GM12878 (cell line): ENCODE results near the gene SLC24A3. TPM values are rescaled to one million over a fixed set of nuclear protein-coding genes. Genes with fewer than 3 reads are reported as not detected.
"Not testable (repeated sequence)": the region's sequence is repeated elsewhere in the genome, so short reads cannot be mapped to it uniquely, and the experiment has no call there.

Experiments used
- ATAC-seq: fragments of 200-7000 bp; cut with Tn5 transposase; 3 replicates; pipeline ENCODE4 v1.9.1; 2020; ENCODE audit warnings: mild to moderate bottlenecking, moderate library complexity
- BruUV-seq: library from RNA; stranded (reverse); fragments of 400-500 nt; replicated peaks from 2 replicates; lab custom pipeline; 2021; lab: Mats Ljungman, UMichigan
- CTCF ChIA-PET: fragments of 300-600 bp; sonication (Branson Sonifier 250); formaldehyde crosslinking; extraction: SDS; loops from one replicate; lab custom pipeline; 2021; ENCODE audit warnings: inconsistent platforms; lab: Yijun Ruan, JAX
- POLR2A ChIA-PET: fragments of 350-600 bp; formaldehyde crosslinking; extraction: SDS; loops from one replicate; lab custom pipeline; 2021; ENCODE audit warnings: inconsistent platforms; lab: Charles Lee
- RAD21 ChIA-PET: fragments of 300-600 bp; sonication (Branson Sonifier 250); formaldehyde crosslinking; loops from one replicate; lab custom pipeline; 2023; ENCODE audit warnings: antibody characterized with exemption; ENCODE audit not compliant: unreplicated experiment; lab: Charles Lee
- SMC1A ChIA-PET: fragments of 300-600 bp; sonication (Branson Sonifier 250); formaldehyde crosslinking; loops from one replicate; lab custom pipeline; 2023; ENCODE audit not compliant: unreplicated experiment, uncharacterized antibody; lab: Charles Lee
- DNase-seq: peaks from one replicate; pipeline ENCODE4 v3.0.0-alpha.2; 2011; ENCODE audit warnings: low read depth, low spot score
- FAIRE-seq: peaks from 3 replicates; lab custom pipeline; 2011; peaks lifted over from hg19 to GRCh38; lab: Jason Lieb, UNC
- H2AFZ ChIP-seq: 2 replicates; pipeline ENCODE4 v1.6.0; 2011; ENCODE audit warnings: low read depth, low read length, control low read depth; ENCODE audit not compliant: control insufficient read depth
- H3K27ac ChIP-seq: 2 replicates; pipeline ENCODE4 v1.5.1; 2011; ENCODE audit warnings: control low read depth; ENCODE audit not compliant: control insufficient read depth, insufficient read depth
- H3K27me3 ChIP-seq, 2 experiments: replicated peaks in 1 of 2; 2 replicates each; pipeline versions ENCODE4 v1.6.0 to v1.6.1; 2011; ENCODE audit warnings: low read length in 1 of 2; ENCODE audit not compliant: control insufficient read depth in 2 of 2, insufficient read depth in 2 of 2
- H3K36me3 ChIP-seq, 2 experiments: 2 replicates each; pipeline ENCODE4 v1.5.1; 2011; ENCODE audit warnings: low read length in 1 of 2; ENCODE audit not compliant: control insufficient read depth in 2 of 2, insufficient read depth in 2 of 2
- H3K4me1 ChIP-seq: 2 replicates; pipeline ENCODE4 v1.6.1; 2011; ENCODE audit warnings: mild to moderate bottlenecking, low read length, moderate library complexity, mixed read lengths; ENCODE audit not compliant: control insufficient read depth, insufficient read depth
- H3K4me2 ChIP-seq: 2 replicates; pipeline ENCODE4 v1.6.0; 2011; ENCODE audit warnings: control low read depth; ENCODE audit not compliant: control insufficient read depth, insufficient read depth
- H3K4me3 ChIP-seq: fragments of 200-600 bp; sonication (generic); 2 replicates; pipeline ENCODE4 v1.5.1; 2016
- H3K79me2 ChIP-seq: 2 replicates; pipeline ENCODE4 v1.6.0; 2011; ENCODE audit warnings: low read length; ENCODE audit not compliant: control insufficient read depth, insufficient read depth
- H3K9ac ChIP-seq: 2 replicates; pipeline ENCODE4 v1.8.0; 2011; ENCODE audit warnings: low read length, control low read depth, mixed read lengths; ENCODE audit not compliant: control insufficient read depth, insufficient read depth
- H3K9me3 ChIP-seq: replicated peaks from 3 replicates; pipeline ENCODE4 v1.5.1; 2011; ENCODE audit warnings: mild to moderate bottlenecking, low read length; ENCODE audit not compliant: control insufficient read depth, insufficient read depth
- H4K20me1 ChIP-seq: 2 replicates; pipeline ENCODE4 v1.6.0; 2011; ENCODE audit not compliant: control insufficient read depth, insufficient read depth
- BHLHE40 ChIP-seq, 2 experiments: fragments of 450-650 bp in 1 of 2; IDR thresholded peaks; 2 replicates each; pipeline ENCODE4 v1.6.1; 2011 to 2017; ENCODE audit warnings: low read depth in 2 of 2, borderline replicate concordance in 1 of 2, improper control_type of control experiment in 1 of 2, low read length in 1 of 2, mild to moderate bottlenecking in 1 of 2
- CEBPB ChIP-seq, 2 experiments: fragments of 150-350 bp in 1 of 2; IDR thresholded peaks; 2 replicates each; pipeline ENCODE4 v1.6.1; 2012 to 2014; ENCODE audit warnings: low read depth in 2 of 2, low read length in 2 of 2, borderline replicate concordance in 1 of 2, inconsistent platforms in 1 of 2
- CHD4 ChIP-seq: fragments of 200-600 bp; sonication (generic); IDR thresholded peaks from 2 replicates; pipeline ENCODE4 v1.6.1; 2016; ENCODE audit warnings: mild to moderate bottlenecking
- DPF2 ChIP-seq: fragments of 450-650 bp; IDR thresholded peaks from 2 replicates; pipeline ENCODE4 v1.6.1; 2017; ENCODE audit warnings: mild to moderate bottlenecking
- MEF2B ChIP-seq: fragments of 450-650 bp; IDR thresholded peaks from 2 replicates; pipeline ENCODE4 v1.6.1; 2018; ENCODE audit warnings: mild to moderate bottlenecking, moderate library complexity; ENCODE audit not compliant: partially characterized antibody, poor library complexity, severe bottlenecking
- WGBS: methylation state at CpG from one replicate; pipeline ENCODE4 v1.1.6; 2016; ENCODE audit warnings: low lambda C conversion rate; ENCODE audit not compliant: insufficient replicate concordance, insufficient coverage; ENCODE audit errors: missing lambda C conversion rate; 5-methylcytosine and 5-hydroxymethylcytosine counted together
- in situ Hi-C: fragments of 300-500 bp; cut with MboI; formaldehyde crosslinking; loops from 9 replicates; pipeline ENCODE4 v1.14.3; 2018; ENCODE audit warnings: mixed read lengths
- intact Hi-C: fragments of 100-400 bp; cut with micrococcal nuclease; formaldehyde crosslinking; loops from one replicate; pipeline ENCODE4 v1.14.2; 2022; ENCODE audit not compliant: unreplicated experiment
- polyA plus RNA-seq, 11 experiments: library from polyadenylated mRNA; depleted of rRNA in 4 of 11; unstranded in 6 of 11; stranded (reverse) in 5 of 11; fragments of >200 nt; fragmentation: Nextera tagmentation in 4 of 11; fragmentation: Illumina TruSeq in 1 of 11; extraction: Ambion mirVana in 4 of 11; extraction: Trizol in 1 of 11; gene quantifications; 1 replicate in 1 of 11; 2 replicates in 10 of 11; pipeline versions ENCODE4 v1.2.1 to v1.2.3, GENCODE V29; 2011 to 2016; ENCODE audit warnings: inconsistent platforms in 2 of 11, missing spikeins in 2 of 11, low read depth in 1 of 11
- total RNA-seq, 4 experiments: library from RNA; depleted of rRNA in 3 of 4; stranded (reverse); fragments of >200 nt in 3 of 4; fragmentation: Illumina TruSeq in 1 of 4; extraction: Trizol in 1 of 4; gene quantifications; 2 replicates each; pipeline versions ENCODE4 v1.2.1 to v1.2.3, GENCODE V29; 2013 to 2021
- TF ChIP-seq, protein P1 (sequence below): IDR thresholded peaks from 2 replicates; pipeline ENCODE4 v1.6.1; 2011; ENCODE audit warnings: low read depth, low read length, improper control_type of control experiment, borderline replicate concordance

SLC24A3 gene
- total and polyA plus RNA-seq, 10 of the 15 experiments (the other 5 are each of a cell fraction or from before 2014, with no cell fraction given), result 0.04 TPM; not detected in 9

DNA sequence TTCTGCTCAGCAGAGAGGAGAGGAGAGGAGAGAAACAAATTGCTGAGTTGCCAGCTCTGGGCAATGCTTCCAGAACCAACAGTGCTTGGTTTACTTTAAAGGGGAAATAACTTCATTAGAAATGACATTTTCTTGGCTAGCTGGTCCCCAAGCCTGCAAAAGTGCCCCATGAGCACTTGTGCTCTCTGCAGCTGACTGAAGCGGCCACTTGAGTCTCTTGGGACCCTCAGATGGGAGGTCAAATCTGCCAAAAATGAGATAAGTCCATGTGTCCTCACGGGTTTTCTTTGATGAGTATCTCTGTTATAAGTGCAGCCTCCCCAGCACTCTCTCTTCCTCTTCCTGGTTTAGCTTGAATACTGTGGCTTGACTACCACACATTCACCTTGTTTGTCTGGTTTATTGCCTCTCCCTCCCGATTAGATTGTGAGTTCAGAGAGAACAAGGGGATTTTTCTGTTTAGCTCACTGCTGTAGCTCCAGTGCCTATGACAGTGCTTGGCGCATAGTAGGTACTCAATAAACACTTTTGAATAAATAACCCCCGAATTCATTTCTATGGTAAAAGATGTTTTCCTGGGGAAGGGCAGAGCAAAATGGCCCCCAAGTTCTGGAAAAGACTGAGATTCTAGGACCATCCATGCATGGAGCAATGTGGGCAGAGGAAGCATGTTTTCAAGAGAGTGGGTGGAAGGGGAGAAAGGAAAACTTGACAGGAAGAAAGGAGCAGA lies 538.6 kb downstream of the SLC24A3 start:
- Histone ChIP-seq H3K4me3 (no peak overlapping the region), H3K4me1 (no peaks in the 10 kb centered on the region), H4K20me1 (no peaks in the 10 kb centered on the region), H3K36me3 (no peaks in the 10 kb centered on the region), H3K9ac (no peak overlapping the region), H3K27ac (no peak overlapping the region), H3K27me3 (no peaks in the 10 kb centered on the region; a peak in 1 of 4 replicates), H3K79me2 (no peaks in the 10 kb centered on the region), H3K4me2 (no peak overlapping the region), H3K9me3 (no peaks in the 10 kb centered on the region), H2AFZ (no peak overlapping the region)
- FAIRE-seq (no peak), ATAC-seq (peak; percentile 71), DNase-seq (no peak)
- no TSS peak for BruUV-seq
- ChIA-PET CTCF (interaction anchor here (0.6 to 2.1 kb wide), 4 partner anchors 10 to 1351 kb away, joined by 3 to 9 read pairs (median 7); no protein-coding TSS in a partner anchor), RAD21 (interaction anchor here (1.0 to 2.0 kb wide), 9 partner anchors 9 to 76 kb away, joined by 3 to 8 read pairs (median 4); no protein-coding TSS in a partner anchor), POLR2A (interaction anchor here (1.0 kb wide), 1 partner anchor 44 kb away, joined by 3 read pairs; no protein-coding TSS in a partner anchor), SMC1A (interaction anchor here (0.7 to 2.9 kb wide), 11 partner anchors 11 to 301 kb away, joined by 3 to 19 read pairs (median 4); partner anchors contain the start of genes CFAP61 and CRNKL1)
- intact Hi-C loops, result no loop called here
- in situ Hi-C loops, result no loop called here
- 9% methylated on average over 5 of the region's 5 CpGs for WGBS
- TF ChIP-seq BHLHE40 (IDR thresholded peaks at IDR 0.05; ENCODE audit: borderline replicate concordance in 1 of 2, low read depth in 2 of 2, low read length in 1 of 2) (peak in 1 of 2 experiments; percentile 16; a peak in 1 of 4 replicates), DPF2 (peak; percentile 68), MEF2B (peak; percentile 40), CHD4 (no peak), CEBPB (IDR thresholded peaks at IDR 0.05; ENCODE audit: borderline replicate concordance in 1 of 2, low read depth in 2 of 2, low read length in 2 of 2) (no peak)
- TF ChIP-seq, protein P1, sequence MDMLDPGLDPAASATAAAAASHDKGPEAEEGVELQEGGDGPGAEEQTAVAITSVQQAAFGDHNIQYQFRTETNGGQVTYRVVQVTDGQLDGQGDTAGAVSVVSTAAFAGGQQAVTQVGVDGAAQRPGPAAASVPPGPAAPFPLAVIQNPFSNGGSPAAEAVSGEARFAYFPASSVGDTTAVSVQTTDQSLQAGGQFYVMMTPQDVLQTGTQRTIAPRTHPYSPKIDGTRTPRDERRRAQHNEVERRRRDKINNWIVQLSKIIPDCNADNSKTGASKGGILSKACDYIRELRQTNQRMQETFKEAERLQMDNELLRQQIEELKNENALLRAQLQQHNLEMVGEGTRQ, result no peak

DNA sequence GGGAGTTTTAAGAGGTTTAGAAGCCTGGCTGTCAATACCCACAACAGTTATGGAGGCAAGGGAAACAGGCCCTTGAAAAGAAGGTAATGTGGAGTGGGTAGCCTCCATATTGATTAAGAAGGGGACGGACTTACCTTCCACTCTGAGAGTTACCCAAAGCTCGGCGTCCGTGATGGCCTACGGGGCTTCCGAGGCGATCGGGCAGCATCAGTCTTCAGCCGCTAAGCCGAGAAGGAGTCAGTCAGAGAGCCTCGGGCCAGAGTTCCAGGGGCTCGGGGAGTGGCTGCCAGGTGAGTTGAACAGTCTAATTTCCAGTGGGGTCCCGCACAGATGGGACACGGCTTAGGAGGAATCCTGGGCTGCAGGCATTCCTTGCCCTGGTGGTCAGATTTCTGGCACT lies 541.8 kb downstream of the SLC24A3 start:
- ATAC-seq, SMC1A ChIA-PET, POLR2A ChIA-PET, FAIRE-seq, H4K20me1 ChIP-seq, CTCF ChIA-PET, H3K27ac ChIP-seq, RAD21 ChIA-PET, DNase-seq, H3K9ac ChIP-seq, in situ Hi-C loops, H3K4me2 ChIP-seq, H2AFZ ChIP-seq, H3K79me2 ChIP-seq, intact Hi-C loops, H3K9me3 ChIP-seq, H3K4me1 ChIP-seq, H3K4me3 ChIP-seq, H3K36me3 ChIP-seq, BruUV-seq: not testable (repeated sequence)
- 48% methylated on average over 12 of the region's 14 CpGs for WGBS
- peaks cover 11 to 12% of the 10 kb centered on the region in 2 experiments for H3K27me3 ChIP-seq
